Calu3 (cell line): Measurements from ENCODE around the gene AURKA. TPM values are rescaled to one million over a fixed set of nuclear protein-coding genes. Genes with fewer than 3 reads are reported as not detected.

Source experiments
- BruUV-seq: library from RNA; stranded (reverse); fragments of 400-500 nt; replicated peaks from 2 replicates; lab custom pipeline; 2021; lab: Mats Ljungman, UMichigan
- CTCF ChIA-PET: fragments of 300-600 bp; sonication (Branson Sonifier 250); formaldehyde crosslinking; loops from one replicate; lab custom pipeline; 2022; ENCODE audit warnings: antibody characterized with exemption; lab: Charles Lee
- DNase-seq: peaks from one replicate; pipeline ENCODE4 v3.0.0; 2022
- H3K27ac Mint-ChIP-seq: one replicate; pipeline ENCODE4 v1.8.0; 2022; ENCODE audit warnings: mixed read lengths; ENCODE audit not compliant: unreplicated experiment
- H3K27me3 Mint-ChIP-seq: one replicate; pipeline ENCODE4 v1.8.0; 2022; ENCODE audit warnings: mixed read lengths; ENCODE audit not compliant: unreplicated experiment
- H3K36me3 Mint-ChIP-seq: one replicate; pipeline ENCODE4 v1.8.0; 2022; ENCODE audit warnings: mild to moderate bottlenecking, moderate library complexity, mixed read lengths; ENCODE audit not compliant: insufficient read depth, unreplicated experiment
- H3K4me1 Mint-ChIP-seq: one replicate; pipeline ENCODE4 v1.8.0; 2022; ENCODE audit warnings: mild to moderate bottlenecking, low read depth, mixed read lengths; ENCODE audit not compliant: unreplicated experiment
- H3K4me3 Mint-ChIP-seq: one replicate; pipeline ENCODE4 v1.8.0; 2022; ENCODE audit warnings: mild to moderate bottlenecking, low read depth, moderate library complexity, mixed read lengths; ENCODE audit not compliant: unreplicated experiment
- H3K9me3 Mint-ChIP-seq: one replicate; pipeline ENCODE4 v1.8.0; 2022; ENCODE audit warnings: low read depth, mixed read lengths; ENCODE audit not compliant: unreplicated experiment
- intact Hi-C: fragments of 100-400 bp; cut with micrococcal nuclease; formaldehyde crosslinking; loops from one replicate; pipeline ENCODE4 v1.10.0; 2022; ENCODE audit not compliant: unreplicated experiment
- total RNA-seq: library from RNA; stranded (reverse); gene quantifications from 2 replicates; pipeline ENCODE4 v1.2.3, GENCODE V29; 2022
- TF ChIP-seq, protein P1 (sequence below): fragments of 200-600 bp; IDR thresholded peaks from one replicate; pipeline ENCODE4 v1.8.0; 2022; ENCODE audit warnings: antibody characterized with exemption; ENCODE audit not compliant: unreplicated experiment

AURKA gene
- total RNA-seq, 1 experiment from 2014 or later = 73.8 TPM

DNA sequence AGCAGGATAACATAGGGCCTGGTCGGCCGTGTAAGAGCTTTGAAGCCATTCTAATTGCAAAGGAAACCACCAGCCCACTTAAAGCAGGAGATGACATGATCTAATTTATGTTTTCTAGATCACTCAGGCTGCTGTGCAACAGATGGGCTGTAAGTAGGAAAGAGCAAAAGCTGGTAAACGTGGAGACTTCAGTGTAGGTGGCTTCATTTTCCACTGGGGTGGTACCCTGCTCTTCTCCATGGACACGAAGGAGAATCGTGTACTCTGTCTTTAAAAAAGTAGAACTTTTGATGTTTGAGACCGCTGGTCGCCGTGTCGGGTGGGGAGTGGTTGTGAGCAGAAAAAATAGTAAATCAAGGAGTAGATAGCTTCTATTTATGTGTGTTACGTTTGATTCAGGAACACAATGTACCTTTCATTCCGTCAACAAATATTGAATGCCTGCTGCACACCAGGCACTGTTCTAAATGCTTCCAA is 26.4 kb upstream of the AURKA start:
- H3K9me3 Mint-ChIP-seq = no peaks in the 10 kb centered on the region
- no peaks in the 10 kb centered on the region for H3K27me3 Mint-ChIP-seq
- DNase-seq = no peak
- peaks cover 13% of the 10 kb centered on the region for H3K4me1 Mint-ChIP-seq
- no peak overlapping the region for H3K4me3 Mint-ChIP-seq
- peak overlapping the region; percentile 40 for H3K27ac Mint-ChIP-seq
- H3K36me3 Mint-ChIP-seq = no peaks in the 10 kb centered on the region
- intact Hi-C loops = no loop called here
- CTCF ChIA-PET = no interaction called here
- no TSS peak for BruUV-seq
- TF ChIP-seq, protein P1, sequence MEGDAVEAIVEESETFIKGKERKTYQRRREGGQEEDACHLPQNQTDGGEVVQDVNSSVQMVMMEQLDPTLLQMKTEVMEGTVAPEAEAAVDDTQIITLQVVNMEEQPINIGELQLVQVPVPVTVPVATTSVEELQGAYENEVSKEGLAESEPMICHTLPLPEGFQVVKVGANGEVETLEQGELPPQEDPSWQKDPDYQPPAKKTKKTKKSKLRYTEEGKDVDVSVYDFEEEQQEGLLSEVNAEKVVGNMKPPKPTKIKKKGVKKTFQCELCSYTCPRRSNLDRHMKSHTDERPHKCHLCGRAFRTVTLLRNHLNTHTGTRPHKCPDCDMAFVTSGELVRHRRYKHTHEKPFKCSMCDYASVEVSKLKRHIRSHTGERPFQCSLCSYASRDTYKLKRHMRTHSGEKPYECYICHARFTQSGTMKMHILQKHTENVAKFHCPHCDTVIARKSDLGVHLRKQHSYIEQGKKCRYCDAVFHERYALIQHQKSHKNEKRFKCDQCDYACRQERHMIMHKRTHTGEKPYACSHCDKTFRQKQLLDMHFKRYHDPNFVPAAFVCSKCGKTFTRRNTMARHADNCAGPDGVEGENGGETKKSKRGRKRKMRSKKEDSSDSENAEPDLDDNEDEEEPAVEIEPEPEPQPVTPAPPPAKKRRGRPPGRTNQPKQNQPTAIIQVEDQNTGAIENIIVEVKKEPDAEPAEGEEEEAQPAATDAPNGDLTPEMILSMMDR = no peak

DNA sequence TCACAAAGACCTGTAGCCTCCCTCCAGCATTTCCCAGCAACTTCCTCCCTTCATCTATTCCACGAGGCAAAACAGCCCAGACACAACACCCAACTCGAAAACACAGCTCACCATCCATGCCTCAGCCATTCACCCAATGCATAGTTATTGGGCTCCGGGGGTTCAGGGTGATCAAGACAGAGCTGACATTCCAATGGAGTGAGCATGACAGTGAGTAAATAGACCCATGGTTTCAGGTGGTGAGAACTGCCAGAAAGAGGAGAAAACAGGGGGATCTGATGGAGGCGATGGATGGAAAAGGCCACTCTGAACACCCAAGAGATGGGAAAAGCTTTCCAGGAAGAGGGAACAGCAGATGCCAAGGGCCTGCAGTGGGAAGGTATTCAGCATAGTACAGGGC is 25.9 kb upstream of the AURKA start:
- H3K27ac Mint-ChIP-seq = peak overlapping the region; percentile 40
- BruUV-seq = no TSS peak

DNA sequence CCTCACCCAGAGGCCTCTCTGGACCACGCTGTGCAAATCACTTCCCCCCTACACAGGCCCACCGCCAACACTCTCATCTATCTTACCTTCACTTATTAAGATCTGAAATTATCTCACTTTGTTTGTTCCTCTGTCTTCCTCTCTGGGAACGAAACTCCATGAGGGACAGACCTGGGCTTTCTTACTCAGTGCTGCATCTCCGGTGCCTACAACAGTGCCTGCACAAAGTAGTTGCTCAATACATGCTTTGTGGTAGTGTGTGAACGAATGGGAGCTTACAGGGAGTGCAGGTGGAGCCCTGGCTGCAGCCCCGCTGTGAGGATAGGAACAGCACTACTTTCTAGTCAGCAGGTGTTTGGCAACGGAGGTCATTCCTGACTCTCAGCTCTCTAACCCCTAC is 25.4 kb upstream of the AURKA start:
- intact Hi-C loops = no loop called here
- Mint-ChIP-seq H3K36me3 (no peaks in the 10 kb centered on the region), H3K4me3 (no peak overlapping the region), H3K4me1 (peaks cover 7% of the 10 kb centered on the region), H3K27me3 (no peaks in the 10 kb centered on the region), H3K9me3 (no peaks in the 10 kb centered on the region), H3K27ac (no peak overlapping the region)
- no peak for DNase-seq
- TF ChIP-seq, protein P1 = no peak
- CTCF ChIA-PET = no interaction called here
- no TSS peak for BruUV-seq

More for the DNA sequence above, 25.9 kb upstream of the AURKA start:
- Mint-ChIP-seq H3K4me3 (no peak overlapping the region), H3K36me3 (no peaks in the 10 kb centered on the region), H3K4me1 (peaks cover 12% of the 10 kb centered on the region), H3K27me3 (no peaks in the 10 kb centered on the region), H3K9me3 (no peaks in the 10 kb centered on the region)
- intact Hi-C loops = no loop called here
- DNase-seq = no peak
- CTCF ChIA-PET = no interaction called here
- TF ChIP-seq, protein P1 = no peak

DNA sequence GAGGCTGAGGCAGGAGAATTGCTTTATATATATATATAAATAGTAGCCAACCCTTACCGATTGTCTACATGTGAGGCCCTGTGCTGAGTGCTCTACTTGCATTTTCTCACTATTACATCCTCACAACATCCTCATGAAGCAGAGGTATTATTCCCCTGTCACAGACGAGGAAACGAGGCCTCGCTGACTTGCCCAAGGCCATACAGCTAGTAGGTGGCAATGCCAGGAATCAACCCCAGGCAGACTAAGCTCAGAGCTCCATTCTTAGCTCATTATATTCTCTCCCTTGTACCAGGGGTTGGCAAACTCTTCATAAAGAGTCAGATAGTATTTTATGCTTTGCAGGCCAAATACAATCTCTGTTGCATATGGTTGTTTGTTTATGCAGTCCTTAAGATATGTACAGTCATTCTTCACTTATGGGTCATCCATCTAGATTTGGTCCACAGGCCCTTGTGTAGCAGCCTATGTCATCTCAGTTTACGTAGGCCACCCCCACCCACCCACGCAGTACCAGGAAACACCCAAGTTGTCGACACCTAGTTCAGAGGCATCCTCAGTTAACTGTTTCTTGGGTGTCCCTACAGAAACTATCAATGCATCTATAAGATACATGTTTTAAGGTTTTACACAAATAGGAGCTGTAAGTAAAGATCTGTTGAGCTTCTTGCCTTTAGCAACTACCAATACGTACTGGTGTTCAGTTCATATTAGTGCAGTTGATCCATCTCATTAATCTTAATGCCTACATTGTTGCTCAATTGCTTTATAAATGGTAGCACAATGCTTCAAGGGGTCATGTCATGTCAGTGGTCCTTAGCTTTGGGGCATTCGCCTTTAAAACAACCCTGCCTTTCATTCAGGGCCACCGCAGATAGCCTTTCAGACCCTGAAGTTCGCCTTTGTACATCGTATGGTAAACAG is 23.1 kb upstream of the AURKA start:
- intact Hi-C loops = no loop called here
- Mint-ChIP-seq H3K27me3 (no peaks in the 10 kb centered on the region), H3K9me3 (no peaks in the 10 kb centered on the region), H3K4me1 (no peaks in the 10 kb centered on the region), H3K4me3 (no peak overlapping the region), H3K36me3 (no peaks in the 10 kb centered on the region), H3K27ac (no peak overlapping the region)
- no TSS peak for BruUV-seq
- CTCF ChIA-PET = interaction anchor here (0.6 kb wide), 1 partner anchor 743 kb away, joined by 3 read pairs; no protein-coding TSS in a partner anchor
- DNase-seq = no peak
- TF ChIP-seq, protein P1 = no peak
